Endothelial cell of umbilical vein (primary cell): ENCODE results near the gene STARD6. TPM values are rescaled to one million over a fixed set of nuclear protein-coding genes. Genes with fewer than 3 reads are reported as not detected.
A peak's percentile ranks its signal among the peaks of the same experiment; 100 is the strongest.

Source experiments
- BruUV-seq: library from RNA; stranded (reverse); fragments of 400-500 nt; replicated peaks from 2 replicates; lab custom pipeline; 2021; lab: Mats Ljungman, UMichigan
- CTCF ChIA-PET: fragments of 300-600, 350-600 bp; sonication (Branson Sonifier 250); formaldehyde crosslinking; loops from one replicate; lab custom pipeline; 2021; ENCODE audit warnings: antibody characterized with exemption, inconsistent platforms; lab: Charles Lee
- POLR2A ChIA-PET: fragments of 300-600, 350-600 bp; sonication (Branson Sonifier 250); formaldehyde crosslinking; loops from one replicate; lab custom pipeline; 2021; ENCODE audit warnings: antibody characterized with exemption, inconsistent platforms; lab: Charles Lee
- DNase-seq: peaks from one replicate; pipeline ENCODE4 v3.0.0-alpha.2; 2011; ENCODE audit warnings: low read depth, low spot score
- FAIRE-seq: peaks from 2 replicates; lab custom pipeline; 2011; peaks lifted over from hg19 to GRCh38; lab: Jason Lieb, UNC
- H2AFZ ChIP-seq: 2 replicates; pipeline ENCODE4 v1.6.0; 2012; ENCODE audit warnings: low read depth, low read length, control low read depth, inconsistent platforms
- H3K27ac ChIP-seq: 2 replicates; pipeline ENCODE4 v1.5.1; 2011; ENCODE audit warnings: low read depth, mild to moderate bottlenecking, control low read depth, low read length, moderate library complexity; ENCODE audit not compliant: insufficient read depth
- H3K27me3 ChIP-seq, 2 experiments: 2 replicates each; pipeline versions ENCODE4 v1.6.0 to v1.6.1; 2011; ENCODE audit warnings: low read length in 2 of 2, mixed read lengths in 1 of 2; ENCODE audit not compliant: control insufficient read depth in 2 of 2, insufficient read depth in 2 of 2
- H3K36me3 ChIP-seq, 2 experiments: 2 replicates in 1 of 2; 3 replicates in 1 of 2; pipeline ENCODE4 v1.5.1; 2011; ENCODE audit warnings: low read length in 2 of 2, mild to moderate bottlenecking in 1 of 2, moderate library complexity in 1 of 2; ENCODE audit not compliant: control insufficient read depth in 2 of 2, insufficient read depth in 2 of 2; ENCODE audit errors: extremely low read depth in 1 of 2
- H3K4me1 ChIP-seq: 3 replicates; pipeline ENCODE4 v1.5.1; 2011; ENCODE audit warnings: mild to moderate bottlenecking, low read length; ENCODE audit not compliant: control insufficient read depth, insufficient read depth; ENCODE audit errors: extremely low read depth
- H3K4me2 ChIP-seq: 2 replicates; pipeline ENCODE4 v1.6.1; 2011; ENCODE audit warnings: low read length, control low read depth, mixed read lengths; ENCODE audit not compliant: insufficient read depth
- H3K4me3 ChIP-seq, 3 experiments: fragments of 200-600 bp in 1 of 3; sonication (generic), shearing (Covaris generic) in 1 of 3; replicated peaks in 1 of 3; 2 replicates each; pipeline ENCODE4 v1.5.1; 2011 to 2016; ENCODE audit warnings: control low read depth in 3 of 3, low read length in 3 of 3, mild to moderate bottlenecking in 2 of 3, inconsistent platforms in 1 of 3, low read depth in 1 of 3, moderate library complexity in 1 of 3; ENCODE audit not compliant: insufficient read depth in 1 of 3
- H3K79me2 ChIP-seq: 2 replicates; pipeline ENCODE4 v1.6.0; 2012; ENCODE audit warnings: low read length, inconsistent platforms; ENCODE audit not compliant: control insufficient read depth, insufficient read depth
- H3K9ac ChIP-seq: replicated peaks from 2 replicates; pipeline ENCODE3; 2011; ENCODE audit warnings: low read length, control low read depth; ENCODE audit not compliant: insufficient read depth; ENCODE audit errors: extremely low read depth
- H3K9me1 ChIP-seq: replicated peaks from 3 replicates; pipeline ENCODE4 v1.6.0; 2011; ENCODE audit warnings: mild to moderate bottlenecking, low read length; ENCODE audit not compliant: control insufficient read depth, insufficient read depth; ENCODE audit errors: extremely low read depth
- H3K9me3 ChIP-seq: replicated peaks from 2 replicates; pipeline ENCODE4 v1.5.1; 2012; ENCODE audit warnings: low read length, inconsistent platforms; ENCODE audit not compliant: control insufficient read depth, insufficient read depth
- H4K20me1 ChIP-seq: replicated peaks from 2 replicates; pipeline ENCODE3; 2011; ENCODE audit warnings: mild to moderate bottlenecking, low read length; ENCODE audit not compliant: control insufficient read depth, insufficient read depth; ENCODE audit errors: extremely low read depth
- EZH2 ChIP-seq: IDR thresholded peaks from 2 replicates; pipeline ENCODE4 v1.6.1; 2012; ENCODE audit warnings: borderline replicate concordance, low read depth, mild to moderate bottlenecking, moderate library complexity, low read length, inconsistent platforms; ENCODE audit not compliant: severe bottlenecking
- FOS ChIP-seq: IDR thresholded peaks from 2 replicates; pipeline ENCODE4 v1.6.1; 2011; ENCODE audit warnings: mild to moderate bottlenecking, low read length, moderate library complexity, borderline replicate concordance; ENCODE audit not compliant: insufficient read depth
- GATA2 ChIP-seq: IDR thresholded peaks from 2 replicates; pipeline ENCODE4 v1.7.0; 2011; ENCODE audit warnings: low read depth, mild to moderate bottlenecking, moderate library complexity, mixed read lengths, low read length; ENCODE audit not compliant: insufficient read length, insufficient read depth
- JUN ChIP-seq: IDR thresholded peaks from 2 replicates; pipeline ENCODE4 v1.6.1; 2011; ENCODE audit warnings: borderline replicate concordance, low read depth; ENCODE audit not compliant: insufficient read length, insufficient read depth
- MAX ChIP-seq: IDR thresholded peaks from 2 replicates; pipeline ENCODE4 v1.6.1; 2011; ENCODE audit not compliant: insufficient read depth, insufficient read length
- MYC ChIP-seq: IDR thresholded peaks from one replicate; pipeline ENCODE4 v1.6.1; 2011; ENCODE audit warnings: mild to moderate bottlenecking, low read depth, low read length
- POLR2A ChIP-seq: IDR thresholded peaks from 2 replicates; pipeline ENCODE4 v1.6.1; 2012; ENCODE audit warnings: low read depth, mild to moderate bottlenecking, control low read depth, low read length
- POLR2AphosphoS5 ChIP-seq: IDR thresholded peaks from 2 replicates; pipeline ENCODE4 v1.6.1; 2012; ENCODE audit warnings: low read depth, mild to moderate bottlenecking, control low read depth, low read length, moderate library complexity; ENCODE audit not compliant: insufficient read depth
- dilution Hi-C: fragments of 300-500 bp; cut with MboI; formaldehyde crosslinking; loops from one replicate; pipeline ENCODE4 v1.15.0; 2019; ENCODE audit warnings: low sequenced_read_pairs; ENCODE audit not compliant: extremely low pct_ligation_motif_present
- intact Hi-C: fragments of 100-400 bp; cut with micrococcal nuclease; formaldehyde crosslinking; loops from one replicate; pipeline ENCODE4 v1.10.0; 2022
- polyA plus RNA-seq, 4 experiments: library from polyadenylated mRNA; depleted of rRNA in 3 of 4; stranded (reverse) in 3 of 4; unstranded in 1 of 4; fragments of >200 nt; gene quantifications; 2 replicates each; pipeline versions ENCODE4 v1.2.1 to v1.2.3, GENCODE V29; 2011 to 2012; ENCODE audit warnings: missing spikeins in 1 of 4
- total RNA-seq: library from RNA; stranded (reverse); gene quantifications from 2 replicates; pipeline ENCODE4 v1.2.3, GENCODE V29; 2021
- TF ChIP-seq, protein P1 (sequence below), 2 donors: IDR thresholded peaks; 1 replicate in 1 of 2; 2 replicates in 1 of 2; pipeline ENCODE4 v1.5.1; 2011; ENCODE audit warnings: low read length in 2 of 2, mild to moderate bottlenecking in 2 of 2, moderate library complexity in 2 of 2, control low read depth in 1 of 2, inconsistent platforms in 1 of 2, low read depth in 1 of 2; ENCODE audit not compliant: insufficient read depth in 1 of 2; ENCODE audit errors: extremely low read depth in 1 of 2

STARD6 gene
- total and polyA plus RNA-seq, 2 donors (not counting 3 experiments of a cell fraction or from before 2014, with no cell fraction given), result not detected

- no peaks in the 10 kb centered on the region for H3K4me1 ChIP-seq
- ChIA-PET CTCF (no interaction called here), POLR2A (no interaction called here)
- peaks cover 0 to 6% of the 10 kb centered on the region in 2 experiments for H3K36me3 ChIP-seq
- DNase-seq (peak; percentile 14), FAIRE-seq (no peak)
- H3K9ac ChIP-seq, result no peak overlapping the region
- intact Hi-C loops (no loop called here), dilution Hi-C loops (no loop called here)
- no peak overlapping the region for H2AFZ ChIP-seq
- no peaks in the 10 kb centered on the region for H3K9me1 ChIP-seq
- no peaks in the 10 kb centered on the region for H3K27me3 ChIP-seq
- no peak overlapping the region for H3K4me3 ChIP-seq
- TF ChIP-seq EZH2 (no peak), POLR2A (no peak), GATA2 (no peak), MYC (no peak), POLR2AphosphoS5 (no peak), MAX (no peak), FOS (no peak), JUN (no peak)
- TF ChIP-seq, protein P1, sequence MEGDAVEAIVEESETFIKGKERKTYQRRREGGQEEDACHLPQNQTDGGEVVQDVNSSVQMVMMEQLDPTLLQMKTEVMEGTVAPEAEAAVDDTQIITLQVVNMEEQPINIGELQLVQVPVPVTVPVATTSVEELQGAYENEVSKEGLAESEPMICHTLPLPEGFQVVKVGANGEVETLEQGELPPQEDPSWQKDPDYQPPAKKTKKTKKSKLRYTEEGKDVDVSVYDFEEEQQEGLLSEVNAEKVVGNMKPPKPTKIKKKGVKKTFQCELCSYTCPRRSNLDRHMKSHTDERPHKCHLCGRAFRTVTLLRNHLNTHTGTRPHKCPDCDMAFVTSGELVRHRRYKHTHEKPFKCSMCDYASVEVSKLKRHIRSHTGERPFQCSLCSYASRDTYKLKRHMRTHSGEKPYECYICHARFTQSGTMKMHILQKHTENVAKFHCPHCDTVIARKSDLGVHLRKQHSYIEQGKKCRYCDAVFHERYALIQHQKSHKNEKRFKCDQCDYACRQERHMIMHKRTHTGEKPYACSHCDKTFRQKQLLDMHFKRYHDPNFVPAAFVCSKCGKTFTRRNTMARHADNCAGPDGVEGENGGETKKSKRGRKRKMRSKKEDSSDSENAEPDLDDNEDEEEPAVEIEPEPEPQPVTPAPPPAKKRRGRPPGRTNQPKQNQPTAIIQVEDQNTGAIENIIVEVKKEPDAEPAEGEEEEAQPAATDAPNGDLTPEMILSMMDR (IDR thresholded peaks at IDR 0.05; ENCODE audit: extremely low read depth in 1 of 2, insufficient read depth in 1 of 2, low read depth in 1 of 2, low read length in 2 of 2), result no peak
- H3K4me2 ChIP-seq, result no peak overlapping the region
- no peak overlapping the region for H3K27ac ChIP-seq
- no peaks in the 10 kb centered on the region for H3K79me2 ChIP-seq
- no TSS peak for BruUV-seq
- H4K20me1 ChIP-seq, result no peaks in the 10 kb centered on the region
- no peaks in the 10 kb centered on the region for H3K9me3 ChIP-seq
Measured at GRCh38 chr18:54296062-54296461, 61.6 kb downstream of the STARD6 start.
